Measurements from ENCODE around the gene REEP1. TPM values are rescaled to one million over a fixed set of nuclear protein-coding genes. Genes with fewer than 3 reads are reported as not detected.
A peak's percentile ranks its signal among the peaks of the same experiment; 100 is the strongest.

The REEP1 gene
- total and polyA plus RNA-seq, 9 of the 15 experiments (the other 6 are each of a cell fraction or from before 2014, with no cell fraction given), result 0.11 to 0.67 (median 0.13) TPM

- Histone ChIP-seq H3K27me3 (ENCODE audit: control insufficient read depth in 2 of 2, insufficient read depth in 2 of 2, low read length in 2 of 2) (no peaks in the 10 kb centered on the region), H3K4me1 (replicated peaks in 1 of 2; ENCODE audit: control insufficient read depth in 2 of 2, insufficient read depth in 2 of 2, low read length in 2 of 2) (peaks cover 21 to 68% of the 10 kb centered on the region in 2 experiments), H3K4me2 (ENCODE audit: insufficient read depth, low read length) (peak overlapping the region; percentile 35), H3K9me1 (ENCODE audit: control insufficient read depth, insufficient read depth, low read length) (no peaks in the 10 kb centered on the region), H4K20me1 (replicated peaks; ENCODE audit: control insufficient read depth, insufficient read depth, low read length) (peaks cover 4% of the 10 kb centered on the region; the same call in 1 of the 2 replicates), H3K9ac (ENCODE audit: insufficient read depth in 1 of 2, low read depth in 2 of 2, low read length in 2 of 2) (no peak overlapping the region), H3K4me3 (no peak overlapping the region), H3K9me3 (replicated peaks; ENCODE audit: control insufficient read depth, insufficient read depth, low read depth, low read length) (no peaks in the 10 kb centered on the region), H3K79me2 (ENCODE audit: control insufficient read depth, insufficient read depth, low read length) (peaks cover 99% of the 10 kb centered on the region), H2AFZ (ENCODE audit: low read depth, low read length) (no peak overlapping the region), H3K36me3 (ENCODE audit: control insufficient read depth, insufficient read depth, low read length) (peaks cover 49% of the 10 kb centered on the region), H3K27ac (ENCODE audit: extremely low read depth, low read depth, low read length) (peak overlapping the region; percentile 19; the same call in 2 of the 3 replicates)
- in situ Hi-C loops (cut with MboI), result no loop called here
- CTCF ChIA-PET (ENCODE audit: low intra/inter-chr PET ratio), result no interaction called here
- no peak for DNase-seq (ENCODE audit: extremely low read depth in 1 of 4, low spot score in 3 of 4)
- intact Hi-C loops (cut with micrococcal nuclease), result no loop called here
- BruUV-seq (replicated peaks), result no TSS peak
- POLR2A ChIA-PET, result interaction anchor here (0.5 to 4.5 kb wide), 5 partner anchors 8 to 559 kb away, joined by 3 to 46 read pairs (median 4); partner anchors contain the start of gene IMMT
- ATAC-seq, result no peak
- no peak for FAIRE-seq
- TF ChIP-seq GABPA (tag; conservative IDR thresholded peaks at IDR 0.05; ENCODE audit: low read depth) (no peak), ZNF592 (IDR thresholded peaks at IDR 0.05) (0 out of 2 replicates have a peak, but pooled peaks have one; percentile 13), CREB5 (CRISPR knock-in tag; IDR thresholded peaks at IDR 0.05) (no peak), ZBTB11 (CRISPR knock-in tag; IDR thresholded peaks at IDR 0.05) (no peak), NFIC (IDR thresholded peaks at IDR 0.05) (peak; percentile 51), HCFC1 (IDR thresholded peaks at IDR 0.05; ENCODE audit: low read depth, low read length) (no peak), ATF4 (CRISPR knock-in tag; IDR thresholded peaks at IDR 0.05) (no peak), TRIM25 (IDR thresholded peaks at IDR 0.05; ENCODE audit: borderline replicate concordance) (no peak)
These were observed 151.0 kb downstream of the REEP1 start for GRCh38 chr2:86186431-86186830.
